NCI-H2196 (cell line): ENCODE measurements around the gene PFKP.
"Not testable (repeated sequence)": the region's sequence is repeated elsewhere in the genome, so short reads cannot be mapped to it uniquely, and the experiment has no call there.

Experiments used
- DNase-seq: peaks from one replicate; lab custom pipeline; 2025; ENCODE audit not compliant: unreplicated experiment; lab: John Stamatoyannopoulos, UW

Gene PFKP

DNA sequence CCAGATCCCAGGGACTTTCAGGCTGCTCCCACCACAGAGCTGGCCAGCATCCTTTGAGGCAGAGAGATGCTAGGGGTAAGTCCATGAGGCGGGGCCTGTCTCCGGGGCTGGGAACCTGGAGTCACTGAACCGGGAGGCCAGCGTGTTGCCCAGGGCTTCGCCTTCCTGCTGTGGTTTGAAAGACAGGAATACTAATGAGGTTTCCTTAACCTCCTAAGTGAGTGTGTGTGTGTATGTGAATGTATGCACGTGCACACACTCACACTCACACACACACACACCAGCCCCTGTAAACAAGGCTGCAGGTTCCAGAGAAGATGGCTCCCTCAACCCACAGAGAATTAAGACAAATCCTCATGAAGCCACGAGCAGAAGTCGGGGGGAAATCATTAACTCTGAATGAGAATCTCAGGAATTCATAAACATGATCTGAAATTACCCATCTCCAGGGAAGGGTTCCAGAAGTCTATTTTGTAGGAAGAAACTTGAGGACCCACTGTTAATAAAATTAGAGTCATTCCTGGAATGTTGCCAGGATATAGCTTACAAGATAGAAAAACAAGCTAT lies 20.3 kb upstream of the PFKP start:
- no peak for DNase-seq

DNA sequence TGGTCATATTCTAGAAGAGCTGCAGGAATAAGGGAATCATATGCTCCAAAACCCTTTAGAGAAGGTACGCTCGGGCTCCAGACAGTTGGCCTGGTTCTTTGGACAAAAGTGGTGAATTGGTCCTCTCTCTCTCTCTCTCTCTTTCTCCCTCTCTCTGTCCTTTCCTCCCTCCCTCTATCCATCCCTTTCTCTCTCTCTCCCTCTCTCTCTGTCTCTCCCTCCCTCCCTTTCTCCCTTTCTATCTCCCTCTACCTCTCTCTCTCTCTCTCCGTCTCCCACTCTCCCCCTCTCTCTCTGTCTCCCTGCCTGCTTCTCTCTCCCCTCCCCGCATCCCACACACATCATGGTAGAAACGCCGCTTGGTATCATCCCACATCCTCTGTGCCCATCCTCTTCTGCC lies 19.8 kb upstream of the PFKP start:
- no peak for DNase-seq

DNA sequence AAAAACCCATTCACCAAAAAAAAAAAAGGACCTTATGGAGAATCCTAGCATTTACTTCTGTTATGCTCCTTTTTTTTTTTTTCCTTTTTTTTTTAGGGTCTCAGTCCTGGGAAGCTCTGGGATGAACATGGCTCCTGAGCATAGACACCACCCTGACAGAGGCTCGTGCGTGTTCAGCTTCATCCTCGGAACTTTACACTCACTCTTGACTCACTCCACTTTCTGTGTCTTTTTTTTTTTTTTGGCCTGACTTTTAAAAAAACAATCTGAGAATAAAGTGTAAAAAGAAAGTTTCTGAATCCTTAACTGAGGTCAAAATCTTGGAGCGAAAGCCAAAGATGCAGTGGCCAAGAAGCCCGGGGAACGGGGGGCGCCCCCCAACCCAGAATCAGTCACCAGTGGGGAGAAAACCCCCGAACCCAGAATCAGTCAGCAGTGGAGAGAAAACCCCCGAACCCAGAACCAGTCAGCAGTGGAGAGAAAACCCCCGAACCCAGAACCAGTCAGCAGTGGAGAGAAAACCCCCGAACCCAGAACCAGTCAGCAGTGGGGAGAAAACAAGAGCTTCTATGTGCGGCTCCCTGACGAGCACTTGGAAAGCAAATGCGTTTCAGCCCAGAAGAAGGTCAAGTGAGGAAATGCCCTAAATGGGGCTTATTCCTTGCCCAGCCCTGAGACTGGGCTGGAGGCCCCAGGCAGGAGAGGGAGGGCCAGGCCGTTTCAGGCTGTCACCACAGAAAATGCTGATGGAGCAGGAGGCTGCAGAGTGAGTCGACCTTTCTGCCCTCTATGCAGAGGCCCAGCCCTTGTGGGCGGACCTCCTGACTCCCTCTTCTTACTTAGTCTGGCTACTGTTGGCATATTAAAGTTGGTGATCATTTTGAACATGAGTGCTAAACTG lies 19.0 kb upstream of the PFKP start:
- DNase-seq, result no peak

DNA sequence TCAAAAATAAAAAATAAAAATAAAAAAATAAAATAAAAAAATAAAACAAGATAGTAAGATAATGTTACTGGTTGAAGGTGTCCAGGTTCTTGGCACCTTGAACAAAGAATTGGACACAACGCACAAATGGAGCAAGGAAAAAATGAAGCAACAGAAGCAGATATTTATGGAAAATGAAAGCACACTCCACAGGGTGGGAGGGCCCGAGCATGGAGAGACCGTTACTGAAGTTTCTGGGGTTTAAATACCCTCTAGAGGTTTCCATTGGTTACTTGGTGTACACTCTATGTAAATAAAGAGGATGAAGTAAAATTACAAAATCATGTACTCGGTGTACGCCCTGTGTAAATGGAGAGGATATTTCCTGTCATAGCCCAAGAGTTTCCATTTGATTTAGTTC lies 15.7 kb upstream of the PFKP start:
- DNase-seq, result no peak

DNA sequence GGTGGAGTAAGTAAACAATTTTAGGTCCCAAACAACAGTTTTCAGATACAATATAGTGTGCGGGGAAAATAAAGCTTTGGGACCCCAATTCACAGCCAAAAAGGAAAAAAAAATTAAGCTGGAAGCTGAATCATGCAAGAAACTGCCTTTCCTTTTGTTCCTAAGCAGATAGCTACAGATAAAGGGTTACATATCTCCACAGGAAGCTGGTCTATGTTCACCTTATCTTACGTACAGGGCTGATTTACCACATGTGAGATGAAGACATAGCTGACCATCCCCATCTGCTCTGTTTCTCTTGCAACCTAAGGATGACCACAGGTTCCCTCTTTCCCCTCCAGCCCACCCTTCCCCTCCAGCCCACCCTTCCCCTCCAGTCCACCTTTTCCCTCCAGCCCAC lies 14.2 kb upstream of the PFKP start:
- DNase-seq, result no peak

DNA sequence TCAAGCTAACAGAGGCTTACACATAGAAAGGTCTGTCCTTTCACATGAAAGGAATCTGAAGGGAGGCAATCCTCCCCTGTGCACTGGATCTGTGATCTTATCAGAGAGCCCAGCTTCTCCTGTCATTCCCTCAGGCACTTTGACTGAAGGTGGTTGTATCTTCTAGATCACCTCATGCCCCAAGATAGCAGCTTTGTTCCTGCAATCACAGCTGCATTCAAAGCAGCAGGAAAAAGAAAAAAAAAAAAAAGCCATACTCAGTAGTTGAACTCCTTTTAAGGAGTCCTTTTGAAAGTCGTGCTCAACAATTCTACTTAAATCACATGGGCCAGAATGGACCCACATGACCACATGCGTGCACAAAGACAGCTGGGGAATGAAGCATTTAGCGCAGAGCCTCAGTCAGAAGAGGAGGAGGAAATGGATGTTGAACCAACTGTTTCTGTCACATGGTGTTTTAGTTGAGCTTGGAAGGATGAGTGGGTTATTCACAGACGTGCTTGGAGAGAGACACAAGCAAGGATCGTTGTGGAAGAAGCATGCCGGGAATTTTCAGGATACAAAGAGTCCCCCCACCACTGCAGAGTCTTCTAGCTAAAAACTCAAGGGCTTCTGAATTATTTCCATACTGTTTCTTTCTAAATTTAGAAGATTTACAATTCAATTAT lies 13.0 kb upstream of the PFKP start:
- no peak for DNase-seq

DNA sequence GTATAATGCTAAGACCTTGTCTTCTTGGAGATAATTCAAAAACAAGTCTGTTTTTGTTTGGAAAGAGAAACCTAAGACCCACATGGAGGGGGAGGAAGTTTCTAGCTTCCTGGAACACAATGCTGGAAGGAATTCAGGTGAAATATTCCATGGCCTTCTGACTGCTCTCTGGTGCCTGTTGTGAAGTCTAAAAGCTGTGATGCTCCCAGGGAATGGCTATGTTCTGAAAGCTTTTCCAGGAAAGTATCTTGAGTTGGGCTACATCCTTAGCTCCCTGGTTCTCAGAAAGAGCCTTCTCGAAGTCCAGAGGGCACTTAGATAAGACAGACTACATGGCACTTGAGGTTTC lies 12.5 kb upstream of the PFKP start:
- DNase-seq, result no peak

DNA sequence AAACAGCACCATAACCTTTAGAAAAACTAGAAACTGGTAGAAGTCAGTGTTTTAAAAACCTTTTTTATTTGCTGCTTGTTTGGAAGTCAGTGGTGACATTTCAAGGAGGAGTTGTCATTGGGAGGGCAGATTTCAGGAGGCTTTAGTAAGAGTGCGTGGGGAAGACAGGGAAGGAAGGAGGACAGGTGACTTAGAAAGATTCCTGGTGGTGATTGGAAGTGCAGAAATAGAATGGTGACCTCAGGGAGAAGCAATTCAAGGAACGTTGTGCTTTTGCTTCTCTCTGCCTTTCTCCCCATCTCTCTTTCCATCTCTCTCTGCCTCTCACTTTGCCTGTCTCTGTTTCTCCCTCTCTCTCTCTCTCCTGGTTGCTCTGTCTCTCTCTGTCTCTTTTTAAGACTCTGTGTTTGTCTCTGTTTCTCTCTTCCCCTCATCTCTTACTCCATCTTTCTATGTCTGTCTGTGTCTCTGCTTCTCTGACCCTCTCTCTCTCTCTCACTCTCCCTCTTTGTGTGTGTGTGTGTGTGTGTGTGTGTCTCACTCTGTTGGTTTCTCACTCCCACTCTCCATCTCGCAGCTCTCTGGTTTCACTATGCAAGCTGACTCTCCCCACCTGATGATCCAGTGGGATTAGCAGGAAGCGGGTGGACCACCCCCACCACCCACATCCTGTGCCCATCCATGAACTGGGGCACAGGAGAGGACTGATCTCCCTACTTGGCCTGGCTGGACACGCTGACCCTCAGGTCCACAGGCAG lies 10.9 kb upstream of the PFKP start:
- DNase-seq, result no peak

DNA sequence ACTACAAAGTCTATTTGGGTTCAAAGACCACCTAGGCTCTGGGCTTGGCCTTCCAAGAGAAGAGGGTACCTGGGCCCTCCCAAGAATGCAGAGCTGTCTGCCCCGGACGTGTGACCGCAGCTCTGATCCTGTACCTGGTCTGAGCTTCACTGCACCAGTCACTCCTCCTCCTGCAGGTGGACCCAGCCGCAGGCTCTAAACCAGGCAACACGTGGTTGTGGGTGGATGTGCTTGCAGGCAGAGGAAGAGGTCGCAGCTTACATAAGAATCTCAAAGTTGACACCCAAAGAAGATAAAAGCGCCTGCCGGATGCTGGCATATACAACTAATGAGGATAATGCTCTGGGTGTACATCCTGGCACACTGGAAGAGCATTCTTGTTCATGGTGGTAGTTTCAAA lies 9.4 kb upstream of the PFKP start:
- DNase-seq, result no peak

DNA sequence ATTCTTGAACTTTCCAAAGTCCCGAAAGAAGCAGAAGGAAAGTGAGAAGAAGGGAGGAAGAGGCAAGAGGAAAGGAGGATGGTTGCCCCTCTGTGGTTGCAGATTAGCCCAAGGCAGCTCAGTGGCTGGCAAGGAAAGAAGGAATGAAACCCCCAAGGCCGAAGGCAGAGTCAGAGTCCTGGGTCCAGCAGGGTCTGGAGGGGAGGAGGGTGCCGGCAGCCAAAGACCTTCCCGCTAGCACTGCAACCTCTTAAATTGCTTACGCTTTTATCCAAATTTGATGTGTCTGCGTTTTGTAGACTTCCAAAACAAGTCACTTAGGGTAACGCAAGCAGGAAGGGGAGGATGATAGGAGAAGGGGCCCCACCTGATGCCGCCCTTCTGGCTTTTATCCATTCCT lies 7.4 kb upstream of the PFKP start:
- DNase-seq, result no peak

DNA sequence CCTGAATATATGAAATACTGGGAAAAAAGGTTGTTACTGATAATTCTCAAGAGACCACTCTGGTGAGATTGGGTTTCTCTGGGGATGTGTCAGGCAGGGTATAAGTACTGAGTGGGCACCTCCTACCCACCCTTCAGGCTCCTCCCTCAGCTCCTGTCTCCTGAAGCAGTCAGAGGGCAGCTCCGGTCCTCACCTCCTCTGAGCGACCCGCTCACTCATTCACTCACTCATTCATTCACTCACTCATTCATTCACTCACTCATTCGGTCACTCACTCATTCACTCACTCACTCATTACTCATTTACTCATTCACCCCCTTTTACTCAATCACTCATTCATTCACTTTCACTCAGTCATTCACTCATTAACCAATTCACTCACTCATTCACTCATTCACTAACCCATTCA lies 6.9 kb upstream of the PFKP start:
- DNase-seq, result no peak

DNA sequence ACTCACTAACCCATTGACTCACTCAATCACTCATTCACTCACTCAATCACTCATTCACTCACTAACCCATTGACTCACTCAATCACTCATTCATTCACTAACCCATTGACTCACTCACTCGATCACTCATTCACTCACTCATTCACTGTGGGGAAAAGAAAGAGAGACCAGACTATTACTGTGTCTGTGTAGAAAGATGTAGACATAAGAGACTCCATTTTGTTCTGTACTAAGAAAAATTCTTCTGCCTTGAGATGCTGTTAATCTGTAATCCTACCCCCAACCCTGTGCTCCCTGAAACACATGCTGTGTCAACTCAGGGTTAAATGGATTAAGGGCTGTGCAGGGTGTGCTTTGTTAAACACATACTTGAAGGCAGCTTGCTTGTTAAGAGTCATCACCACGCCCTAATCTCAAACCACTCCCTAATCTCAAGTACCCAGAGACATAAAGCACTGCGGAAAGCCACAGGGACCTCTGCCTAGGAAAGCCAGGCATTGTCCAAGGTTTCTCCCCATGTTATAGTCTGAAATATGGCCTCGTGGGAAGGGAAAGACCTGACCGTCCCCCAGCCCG lies 5.9 kb upstream of the PFKP start:
- DNase-seq, result not testable (repeated sequence)

DNA sequence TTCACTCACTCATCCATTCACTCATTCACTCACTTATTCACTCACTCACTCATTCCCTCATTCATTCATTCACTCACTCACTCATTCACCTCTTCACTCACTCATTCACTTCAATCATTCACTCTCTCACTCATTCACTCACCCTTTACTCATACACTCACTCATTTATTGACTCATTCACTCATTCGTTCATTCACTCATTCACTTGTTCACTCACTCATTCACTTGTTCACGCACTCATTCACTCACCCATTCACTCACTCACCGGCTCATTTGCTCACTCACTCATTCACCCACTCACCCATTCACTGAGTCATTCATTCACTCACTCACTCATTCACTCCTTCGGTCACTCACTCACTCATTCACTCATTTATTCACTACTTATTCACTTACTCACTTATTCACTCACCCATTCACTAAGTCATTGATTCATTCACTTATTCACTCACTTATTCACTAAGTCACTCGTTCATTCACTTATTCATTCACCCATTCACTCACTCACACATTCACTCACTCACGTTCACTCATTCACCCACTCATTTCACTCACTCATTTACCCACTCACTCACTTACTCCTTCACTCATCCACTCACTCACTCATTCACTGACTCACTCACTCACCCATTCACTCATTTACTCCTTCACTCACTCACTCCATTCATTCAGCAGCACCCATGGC lies 4.7 kb upstream of the PFKP start:
- DNase-seq, result no peak

DNA sequence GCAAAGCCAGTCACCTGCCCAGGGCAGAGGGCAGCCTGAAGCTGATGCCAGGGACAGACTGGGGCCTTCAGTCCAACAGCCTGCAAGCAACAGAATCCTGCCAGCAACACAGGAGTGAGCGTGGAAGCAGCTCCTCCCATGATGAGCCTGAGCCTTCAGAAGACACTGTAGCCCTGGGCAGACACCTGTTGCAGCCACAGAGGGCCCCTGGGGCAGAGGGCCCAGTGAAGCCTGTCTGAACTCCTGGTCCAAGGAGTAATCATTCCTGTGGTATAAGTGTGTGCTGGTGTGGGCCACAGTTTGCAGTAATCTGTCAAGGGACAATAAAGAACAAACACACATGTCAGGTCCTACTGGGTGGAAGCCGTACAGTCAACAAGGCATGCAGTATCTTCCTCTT lies 2.9 kb upstream of the PFKP start:
- DNase-seq, result no peak

DNA sequence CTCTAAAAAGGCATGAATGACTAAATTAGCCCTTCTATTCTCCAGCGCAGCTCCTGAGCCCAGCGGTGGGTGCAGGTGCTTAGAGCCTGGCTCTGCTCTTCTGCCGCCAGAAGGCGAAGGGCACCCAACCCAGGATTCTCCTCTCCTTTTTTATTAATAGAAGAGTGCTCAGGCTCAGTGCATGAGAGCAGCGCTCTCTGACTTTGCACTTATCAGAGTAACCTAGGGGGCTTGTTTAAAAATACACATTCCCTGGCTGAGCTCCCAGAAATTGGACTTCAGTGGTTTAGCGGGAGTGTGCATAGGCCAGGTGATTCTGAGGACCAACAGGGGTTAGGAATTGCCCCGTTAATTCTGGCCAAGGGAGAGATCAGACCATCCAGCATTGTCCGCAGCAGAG lies 1.7 kb upstream of the PFKP start:
- peak; percentile 9 for DNase-seq

DNA sequence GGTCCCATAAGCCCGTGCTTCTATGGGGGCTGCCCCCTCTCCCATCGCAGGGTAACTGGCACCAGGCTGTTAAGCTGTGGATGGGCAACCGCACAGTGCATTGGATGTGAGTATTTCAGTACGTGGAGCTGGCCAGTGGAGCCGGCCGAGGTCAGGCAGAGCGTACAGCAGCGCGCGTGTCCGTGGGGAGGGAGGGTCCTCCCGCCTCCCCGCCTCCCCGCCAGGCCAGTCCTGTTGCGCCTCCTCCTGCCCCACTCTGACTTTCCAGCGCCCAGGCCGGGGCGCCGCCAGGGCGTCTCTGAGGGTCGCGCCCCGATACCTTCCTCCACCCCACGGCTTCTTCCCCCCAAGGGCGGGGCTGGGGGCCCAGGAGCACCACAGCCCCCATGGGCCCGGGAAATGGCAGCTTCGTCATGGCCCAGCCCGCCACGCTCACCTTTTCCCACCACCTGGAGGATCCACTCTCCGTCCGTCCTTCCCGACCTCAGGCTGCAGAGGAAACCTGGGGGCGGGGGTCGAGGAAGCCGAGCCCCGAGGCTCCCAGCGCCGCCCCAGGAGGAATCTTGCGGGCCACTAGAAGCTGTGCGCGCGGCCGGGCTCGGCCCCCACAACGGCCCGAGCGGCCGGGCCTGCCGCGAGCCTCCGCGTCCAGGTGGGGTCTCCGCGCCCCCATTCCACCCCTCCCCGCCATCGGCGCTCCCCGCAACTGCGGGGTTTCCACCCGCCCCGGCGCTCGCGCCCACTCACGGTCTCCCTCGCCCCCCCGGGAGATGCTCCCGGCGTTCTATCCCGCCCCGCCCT lies 831 bp upstream of the PFKP start:
- DNase-seq, result no peak

DNA sequence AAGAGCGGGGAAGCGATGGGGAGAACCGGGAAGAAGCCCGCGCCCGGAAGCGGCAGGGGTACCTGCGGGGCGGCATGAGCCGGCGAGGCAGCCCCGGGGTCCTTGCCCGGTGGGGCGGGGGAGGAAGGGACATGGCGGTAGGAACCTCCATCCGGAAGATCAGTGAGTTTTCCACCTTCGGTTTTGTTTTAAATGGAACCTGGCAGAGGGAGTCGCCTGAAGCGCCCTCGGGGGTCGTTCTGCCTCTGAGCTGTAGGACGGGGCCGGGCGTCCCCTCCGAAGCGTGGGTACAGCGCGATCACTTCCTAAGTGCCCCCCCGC lies 471 bp downstream of the PFKP start:
- DNase-seq, result no peak

DNA sequence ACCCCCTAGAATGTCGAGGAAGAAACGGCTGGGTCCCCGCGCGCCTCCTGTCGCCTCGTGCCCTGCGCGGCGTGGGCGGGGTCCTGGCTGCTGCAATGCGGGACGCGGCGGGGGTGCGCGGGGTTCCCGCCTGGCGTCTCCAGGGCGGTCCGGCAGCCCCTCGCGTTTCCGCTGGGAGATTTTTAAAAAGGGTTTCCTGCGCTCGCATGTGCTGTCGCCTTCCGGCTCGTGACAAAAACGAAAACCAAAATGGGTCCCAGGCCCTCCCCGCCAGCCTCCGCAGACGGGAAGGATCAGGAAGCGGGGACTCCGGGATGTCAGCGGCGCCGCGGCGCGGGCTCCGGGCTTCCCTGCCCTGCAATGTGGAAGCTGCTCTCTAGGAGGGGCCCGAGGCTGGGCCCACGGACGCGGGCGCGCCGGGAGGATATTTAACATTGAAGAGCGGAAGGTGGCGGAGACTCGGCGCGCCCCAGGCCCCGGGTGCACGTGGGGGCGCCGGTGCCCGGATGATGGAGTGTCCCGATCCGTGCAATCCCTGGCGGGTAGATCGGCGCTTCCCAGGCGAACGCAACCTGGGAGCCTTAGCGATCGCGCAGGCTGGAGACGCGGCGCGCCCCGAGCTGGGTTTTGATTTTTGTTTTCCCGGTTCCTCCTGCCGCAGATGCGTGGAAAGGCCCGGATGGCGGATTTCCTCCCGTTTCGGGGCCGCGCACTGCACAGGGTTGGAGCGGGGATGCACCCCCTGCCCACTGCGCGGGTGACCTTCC lies 1.0 kb downstream of the PFKP start:
- DNase-seq, result no peak

DNA sequence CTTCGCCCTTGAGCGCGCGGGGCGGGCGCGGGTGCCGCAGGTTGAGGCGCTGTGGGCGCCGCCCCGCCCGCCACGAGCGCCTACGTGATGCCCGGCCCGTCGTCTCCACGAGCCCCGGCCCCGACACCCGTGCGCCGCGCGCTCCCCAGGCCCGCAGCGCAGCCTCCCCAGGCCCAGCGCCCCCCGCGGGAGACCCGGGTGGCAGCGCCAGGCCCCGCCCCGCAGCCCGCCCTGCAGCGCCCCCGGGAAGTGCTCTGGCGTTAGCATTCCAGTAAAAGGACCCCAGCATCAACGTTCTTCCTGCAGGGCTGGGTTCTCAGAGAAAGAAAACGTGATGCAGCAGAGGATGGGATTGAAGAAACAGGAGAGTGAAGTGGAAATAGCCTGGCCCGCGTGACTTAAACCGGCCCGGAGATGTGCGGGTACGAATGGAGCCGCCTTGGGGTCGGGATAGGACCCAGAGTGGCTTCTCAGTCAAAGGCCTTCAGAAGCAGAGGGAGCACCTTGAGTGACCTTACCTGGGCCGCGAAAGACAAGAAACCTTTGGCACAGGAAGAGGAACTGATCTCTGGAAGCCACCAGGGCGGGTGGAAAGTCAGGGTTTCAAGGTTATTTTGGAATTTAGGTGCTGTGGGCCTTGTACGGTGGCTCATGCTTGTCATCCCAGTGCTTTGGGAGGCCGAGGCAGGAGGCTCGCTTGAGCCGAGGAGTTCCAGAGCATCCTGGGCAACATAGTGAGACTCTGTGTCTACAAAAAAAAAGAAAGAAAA lies 1.8 kb downstream of the PFKP start:
- no peak for DNase-seq
